ENCODE results near the gene ATAD1.

Gene ATAD1

DNA sequence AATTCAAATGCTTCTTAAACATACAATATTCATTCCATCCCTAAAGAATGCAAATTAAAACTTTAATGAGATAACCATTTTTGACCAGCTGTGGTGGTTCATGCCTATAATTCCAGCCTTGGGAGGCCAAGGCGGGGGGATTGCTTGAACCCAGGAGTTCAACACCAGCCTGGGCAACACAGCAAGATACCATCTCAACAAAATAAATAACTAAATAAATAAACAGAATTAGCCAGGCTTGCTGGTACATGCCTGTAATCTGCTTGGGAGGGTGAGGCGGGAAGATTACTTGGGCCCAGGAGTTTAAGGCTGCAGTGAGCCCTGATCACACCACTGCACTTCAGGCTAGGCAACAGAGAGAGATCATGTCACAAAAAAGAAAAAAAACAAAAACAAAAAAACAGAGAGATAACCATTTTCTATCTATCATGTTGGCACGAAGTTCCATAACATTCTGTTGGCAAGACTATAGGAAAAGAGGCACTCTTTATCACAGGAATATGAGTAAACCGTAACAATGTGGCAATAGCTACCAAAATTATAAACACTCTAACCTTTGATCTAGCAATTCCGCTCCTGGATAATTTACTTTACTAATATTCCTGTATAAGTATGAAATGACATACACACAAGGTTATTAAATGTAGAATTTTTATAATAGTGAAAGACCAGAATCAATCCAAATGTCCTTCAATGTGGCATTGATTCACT, 52.2 kb downstream of the ATAD1 start:
- peaks cover 50% of the 10 kb centered on the region for H3K36me3 ChIP-seq (ENCODE audit: control insufficient read depth, insufficient read depth, low read length)
- no peaks in the 10 kb centered on the region for H3K4me1 ChIP-seq (ENCODE audit: control insufficient read depth, insufficient read depth, low read length, poor library complexity, severe bottlenecking)
- H3K4me3 ChIP-seq (ENCODE audit: extremely low read depth, insufficient read depth, low read length, poor library complexity, severe bottlenecking) = no peak overlapping the region
- H3K9me3 ChIP-seq (ENCODE audit: control insufficient read depth, low read length) = no peaks in the 10 kb centered on the region
- WGBS, 2 experiments (ENCODE audit: insufficient coverage in 2 of 2) = 0 to 43% methylated on average over 1 to 2 of the region's 5 CpGs
- H3K27ac ChIP-seq (ENCODE audit: low read depth, low read length, severe bottlenecking) = no peak overlapping the region

DNA sequence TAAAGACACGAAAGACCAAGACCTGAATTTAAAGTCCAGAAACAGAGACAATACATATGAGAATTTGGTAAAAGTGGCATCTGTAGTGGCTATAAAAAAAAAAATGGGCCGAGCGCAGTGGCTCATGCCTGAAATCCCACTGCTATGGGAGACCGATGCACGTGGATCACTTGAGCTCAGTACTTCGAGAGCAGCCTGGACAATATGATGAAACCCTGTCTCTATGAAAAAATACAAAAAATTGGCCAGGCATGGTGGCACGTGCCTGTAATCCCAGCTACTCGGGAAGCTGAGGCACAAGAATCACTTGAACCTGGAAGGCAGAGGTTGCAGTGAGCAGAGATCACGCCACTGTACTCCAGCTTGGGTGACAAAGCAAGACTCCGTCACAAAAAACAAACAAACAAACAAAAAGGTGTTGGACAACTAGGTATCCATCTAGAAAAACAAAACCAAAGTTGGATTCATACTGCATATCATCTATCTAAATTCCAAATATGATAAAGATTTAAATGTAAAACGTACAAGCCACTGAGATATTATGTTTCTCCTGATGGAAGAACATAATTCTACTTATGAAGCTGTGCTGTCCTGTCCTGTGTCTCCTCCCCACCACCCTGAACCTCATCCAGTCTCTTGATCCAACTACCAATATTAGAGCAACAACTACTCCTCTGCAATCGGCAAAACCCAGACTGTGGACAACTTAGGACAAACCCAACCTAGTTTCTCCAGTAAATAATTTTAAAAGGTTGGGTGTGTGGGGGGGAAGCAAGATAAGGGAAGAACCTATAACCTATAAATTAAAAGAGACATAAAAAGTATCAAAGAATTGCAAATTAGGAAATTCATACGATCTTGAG, 53.7 kb downstream of the ATAD1 start:
- peaks cover 46% of the 10 kb centered on the region for H3K36me3 ChIP-seq (ENCODE audit: control insufficient read depth, insufficient read depth, low read length)
- no peak overlapping the region for H3K4me3 ChIP-seq (ENCODE audit: extremely low read depth, insufficient read depth, low read length, poor library complexity, severe bottlenecking)
- no peaks in the 10 kb centered on the region for H3K4me1 ChIP-seq (ENCODE audit: control insufficient read depth, insufficient read depth, low read length, poor library complexity, severe bottlenecking)
- no peaks in the 10 kb centered on the region for H3K9me3 ChIP-seq (ENCODE audit: control insufficient read depth, low read length)
- H3K27ac ChIP-seq (ENCODE audit: low read depth, low read length, severe bottlenecking) = no peak overlapping the region
- 79 to 82% methylated on average over 7 to 9 of the region's 13 CpGs for WGBS, 2 experiments (ENCODE audit: insufficient coverage in 2 of 2)

DNA sequence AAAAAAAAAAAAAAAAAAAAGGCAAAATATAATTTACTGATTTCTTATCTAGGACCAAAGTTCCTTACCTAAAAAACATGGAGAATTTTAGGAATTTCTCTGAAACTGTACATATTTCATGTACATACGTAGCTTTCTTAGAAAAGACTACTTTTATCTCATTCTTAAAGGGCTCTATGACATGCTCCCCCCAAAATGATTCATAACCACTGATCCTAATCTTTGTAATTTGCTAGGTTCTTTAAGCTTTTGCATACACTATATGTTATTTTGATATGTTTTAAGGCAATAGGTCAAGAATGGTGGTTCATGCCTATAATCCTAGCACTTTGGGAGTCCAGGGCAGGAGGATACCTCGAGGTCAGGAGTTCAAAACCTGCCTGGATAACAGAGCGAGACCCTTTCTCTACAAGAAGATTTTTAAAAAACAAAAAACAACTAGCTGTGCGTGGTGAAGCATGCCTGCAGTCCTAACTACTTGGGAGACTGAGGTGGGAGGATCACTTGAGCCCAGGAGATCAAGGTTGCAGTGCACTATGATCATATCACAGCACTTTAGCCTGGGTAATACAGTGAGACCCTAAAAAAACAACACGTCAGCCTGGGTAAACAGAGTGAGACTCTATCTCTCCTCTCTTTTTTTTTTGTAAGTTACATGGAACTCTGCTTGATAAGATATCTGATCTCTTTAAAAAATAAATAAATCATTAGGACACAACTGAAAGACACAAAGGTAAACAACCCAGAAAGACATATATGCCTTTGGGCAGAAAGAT, 54.8 kb downstream of the ATAD1 start:
- Histone ChIP-seq H3K4me1 (ENCODE audit: control insufficient read depth, insufficient read depth, low read length, poor library complexity, severe bottlenecking) (no peaks in the 10 kb centered on the region), H3K27ac (ENCODE audit: low read depth, low read length, severe bottlenecking) (no peak overlapping the region), H3K36me3 (ENCODE audit: control insufficient read depth, insufficient read depth, low read length) (peaks cover 42% of the 10 kb centered on the region), H3K9me3 (ENCODE audit: control insufficient read depth, low read length) (no peaks in the 10 kb centered on the region), H3K4me3 (ENCODE audit: extremely low read depth, insufficient read depth, low read length, poor library complexity, severe bottlenecking) (no peak overlapping the region)
- WGBS, 2 experiments (ENCODE audit: insufficient coverage in 2 of 2) = 94 to 100% methylated on average over 1 to 2 of the region's 5 CpGs

DNA sequence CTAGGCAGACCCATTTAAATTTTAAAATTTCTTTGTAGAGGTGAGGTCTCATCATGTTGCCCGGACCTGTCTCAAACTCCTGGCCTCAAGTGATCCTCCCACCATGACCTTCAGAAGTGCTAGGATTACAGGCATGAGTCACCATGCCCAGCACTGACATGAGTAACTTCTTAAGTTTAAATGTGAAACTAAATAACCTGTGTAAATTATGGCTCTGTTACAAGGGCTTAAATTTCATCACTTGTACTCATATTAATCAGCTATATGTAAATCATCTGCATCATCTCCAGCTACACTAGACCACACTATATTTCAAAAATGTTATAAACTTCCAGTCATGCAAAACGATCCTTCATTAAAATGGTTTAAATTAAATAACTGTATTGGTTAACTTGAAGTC, 56.1 kb downstream of the ATAD1 start:
- H3K4me1 ChIP-seq (ENCODE audit: control insufficient read depth, insufficient read depth, low read length, poor library complexity, severe bottlenecking) = no peaks in the 10 kb centered on the region
- 100% methylated on average over 1 of the region's 2 CpGs; no CpG with 5 or more reads in 1 of the 2 experiments for WGBS, 2 experiments (ENCODE audit: insufficient coverage in 2 of 2)
- H3K9me3 ChIP-seq (ENCODE audit: control insufficient read depth, low read length) = no peaks in the 10 kb centered on the region
- peaks cover 41% of the 10 kb centered on the region for H3K36me3 ChIP-seq (ENCODE audit: control insufficient read depth, insufficient read depth, low read length)
- no peak overlapping the region for H3K27ac ChIP-seq (ENCODE audit: low read depth, low read length, severe bottlenecking)
- H3K4me3 ChIP-seq (ENCODE audit: extremely low read depth, insufficient read depth, low read length, poor library complexity, severe bottlenecking) = no peak overlapping the region

GRCh38 chr10:87761153-87761552, 56.9 kb downstream of the ATAD1 start:
- peaks cover 43% of the 10 kb centered on the region for H3K36me3 ChIP-seq (ENCODE audit: control insufficient read depth, insufficient read depth, low read length)
- H3K9me3 ChIP-seq (ENCODE audit: control insufficient read depth, low read length) = no peaks in the 10 kb centered on the region
- 100% methylated on average over 1 to 2 of the region's 4 CpGs for WGBS, 2 experiments (ENCODE audit: insufficient coverage in 2 of 2)
- H3K4me1 ChIP-seq (ENCODE audit: control insufficient read depth, insufficient read depth, low read length, poor library complexity, severe bottlenecking) = no peaks in the 10 kb centered on the region
- no peak overlapping the region for H3K27ac ChIP-seq (ENCODE audit: low read depth, low read length, severe bottlenecking)
- no peak overlapping the region for H3K4me3 ChIP-seq (ENCODE audit: extremely low read depth, insufficient read depth, low read length, poor library complexity, severe bottlenecking)

- H3K36me3 ChIP-seq (ENCODE audit: control insufficient read depth, insufficient read depth, low read length) = peaks cover 44% of the 10 kb centered on the region
- no peaks in the 10 kb centered on the region for H3K9me3 ChIP-seq (ENCODE audit: control insufficient read depth, low read length)
- H3K4me1 ChIP-seq (ENCODE audit: control insufficient read depth, insufficient read depth, low read length, poor library complexity, severe bottlenecking) = no peaks in the 10 kb centered on the region
- 90 to 100% methylated on average over 1 to 2 of the region's 6 CpGs for WGBS, 2 experiments (ENCODE audit: insufficient coverage in 2 of 2)
- no peak overlapping the region for H3K4me3 ChIP-seq (ENCODE audit: extremely low read depth, insufficient read depth, low read length, poor library complexity, severe bottlenecking)
- no peak overlapping the region for H3K27ac ChIP-seq (ENCODE audit: low read depth, low read length, severe bottlenecking)
Measured at GRCh38 chr10:87760195-87760905, 57.7 kb downstream of the ATAD1 start.

- Histone ChIP-seq H3K4me1 (ENCODE audit: control insufficient read depth, insufficient read depth, low read length, poor library complexity, severe bottlenecking) (no peaks in the 10 kb centered on the region), H3K9me3 (ENCODE audit: control insufficient read depth, low read length) (no peaks in the 10 kb centered on the region), H3K36me3 (ENCODE audit: control insufficient read depth, insufficient read depth, low read length) (peaks cover 46% of the 10 kb centered on the region), H3K4me3 (ENCODE audit: extremely low read depth, insufficient read depth, low read length, poor library complexity, severe bottlenecking) (no peak overlapping the region), H3K27ac (ENCODE audit: low read depth, low read length, severe bottlenecking) (no peak overlapping the region)
Measured at GRCh38 chr10:87759551-87759950, 58.5 kb downstream of the ATAD1 start.

- Histone ChIP-seq H3K27ac (ENCODE audit: low read depth, low read length, severe bottlenecking) (no peak overlapping the region), H3K4me1 (ENCODE audit: control insufficient read depth, insufficient read depth, low read length, poor library complexity, severe bottlenecking) (no peaks in the 10 kb centered on the region), H3K9me3 (ENCODE audit: control insufficient read depth, low read length) (no peaks in the 10 kb centered on the region), H3K36me3 (ENCODE audit: control insufficient read depth, insufficient read depth, low read length) (peaks cover 46% of the 10 kb centered on the region), H3K4me3 (ENCODE audit: extremely low read depth, insufficient read depth, low read length, poor library complexity, severe bottlenecking) (no peak overlapping the region)
- no CpG with 5 or more reads among the region's 1 CpG for WGBS, 2 experiments (ENCODE audit: insufficient coverage in 2 of 2)
Measured at GRCh38 chr10:87757685-87758084, 60.3 kb downstream of the ATAD1 start.

- Histone ChIP-seq H3K27ac (ENCODE audit: low read depth, low read length, severe bottlenecking) (no peak overlapping the region), H3K36me3 (ENCODE audit: control insufficient read depth, insufficient read depth, low read length) (peaks cover 32% of the 10 kb centered on the region), H3K4me3 (ENCODE audit: extremely low read depth, insufficient read depth, low read length, poor library complexity, severe bottlenecking) (no peak overlapping the region), H3K9me3 (ENCODE audit: control insufficient read depth, low read length) (no peaks in the 10 kb centered on the region), H3K4me1 (ENCODE audit: control insufficient read depth, insufficient read depth, low read length, poor library complexity, severe bottlenecking) (no peaks in the 10 kb centered on the region)
- 89 to 97% methylated on average over 3 to 5 of the region's 8 CpGs for WGBS, 2 experiments (ENCODE audit: insufficient coverage in 2 of 2)
Measured at GRCh38 chr10:87753995-87754866, 63.8 kb downstream of the ATAD1 start.
